Thyroid gland (tissue), 4 donors: Measurements from ENCODE around the gene GFOD1. TPM values are rescaled to one million over a fixed set of nuclear protein-coding genes. Genes with fewer than 3 reads are reported as not detected.

ENCODE experiments used
- DNase-seq, 2 donors: peaks; one replicate each; pipeline ENCODE4 v3.0.0-alpha.2; 2019
- H3K27ac ChIP-seq, 3 donors: fragments of 200-600 bp; sonication (generic); 1 replicate in 2 of 3; 2 replicates in 1 of 3; pipeline ENCODE4 v1.5.1; 2016 to 2019; ENCODE audit warnings: mild to moderate bottlenecking in 1 of 3, moderate library complexity in 1 of 3
- H3K27me3 ChIP-seq: fragments of 200-600 bp; sonication (generic); one replicate; pipeline ENCODE4 v1.5.1; 2019
- H3K36me3 ChIP-seq, 2 donors: fragments of 200-600 bp; sonication (generic); one replicate each; pipeline ENCODE4 v1.5.1; 2016 to 2019
- H3K4me1 ChIP-seq, 2 donors: fragments of 200-600 bp; sonication (generic); one replicate each; pipeline ENCODE4 v1.5.1; 2017 to 2019
- H3K4me3 ChIP-seq, 3 donors: fragments of 200-600 bp; sonication (generic); replicated peaks in 1 of 3; 1 replicate in 2 of 3; 2 replicates in 1 of 3; pipeline ENCODE4 v1.5.1; 2016; ENCODE audit warnings: mild to moderate bottlenecking in 1 of 3
- H3K9me3 ChIP-seq: fragments of 200-600 bp; sonication (generic); one replicate; pipeline ENCODE4 v1.5.1; 2017
- POLR2A ChIP-seq, 2 donors: fragments of 450-650 bp; IDR thresholded peaks; one replicate each; pipeline ENCODE4 v1.6.1; 2017; ENCODE audit warnings: antibody characterized with exemption in 2 of 2, mild to moderate bottlenecking in 2 of 2, moderate library complexity in 1 of 2
- WGBS, 2 donors: methylation state at CpG; one replicate each; pipeline ENCODE4 v1.1.5; 2017; 5-methylcytosine and 5-hydroxymethylcytosine counted together
- intact Hi-C: fragments of 100-400 bp; cut with DNase I; formaldehyde crosslinking; loops from one replicate; pipeline ENCODE4 v1.15.1; 2023
- total RNA-seq, 4 donors: library from RNA; depleted of rRNA; stranded (reverse); fragments of >200 nt; gene quantifications; one replicate each; pipeline ENCODE4 v1.2.3, GENCODE V29; 2016
- TF ChIP-seq, protein P1 (sequence below), 6 experiments: fragments of 200-600 bp in 3 of 6; fragments of 450-650 bp in 3 of 6; sonication (generic) in 3 of 6; IDR thresholded peaks; one replicate each; pipeline ENCODE4 v1.5.1; 2016 to 2019; ENCODE audit warnings: antibody characterized with exemption in 6 of 6, mild to moderate bottlenecking in 2 of 6, inconsistent platforms in 1 of 6, moderate library complexity in 1 of 6

GFOD1 gene
- total RNA-seq, 4 donors from 2014 or later: 4.2 to 18.4 (median 8.5) TPM

GRCh38 chr6:13531956-13532355, 44.6 kb upstream of the GFOD1 start:
- WGBS, 2 donors: 50 to 66% methylated on average over 4 of the region's 4 CpGs
- Histone ChIP-seq H3K36me3 (no peaks in the 10 kb centered on the region), H3K27ac (no peak overlapping the region), H3K4me3 (no peak overlapping the region), H3K27me3 (no peaks in the 10 kb centered on the region), H3K9me3 (no peaks in the 10 kb centered on the region), H3K4me1 (peaks cover 0 to 1% of the 10 kb centered on the region in 2 donors)
- TF ChIP-seq, protein P1, sequence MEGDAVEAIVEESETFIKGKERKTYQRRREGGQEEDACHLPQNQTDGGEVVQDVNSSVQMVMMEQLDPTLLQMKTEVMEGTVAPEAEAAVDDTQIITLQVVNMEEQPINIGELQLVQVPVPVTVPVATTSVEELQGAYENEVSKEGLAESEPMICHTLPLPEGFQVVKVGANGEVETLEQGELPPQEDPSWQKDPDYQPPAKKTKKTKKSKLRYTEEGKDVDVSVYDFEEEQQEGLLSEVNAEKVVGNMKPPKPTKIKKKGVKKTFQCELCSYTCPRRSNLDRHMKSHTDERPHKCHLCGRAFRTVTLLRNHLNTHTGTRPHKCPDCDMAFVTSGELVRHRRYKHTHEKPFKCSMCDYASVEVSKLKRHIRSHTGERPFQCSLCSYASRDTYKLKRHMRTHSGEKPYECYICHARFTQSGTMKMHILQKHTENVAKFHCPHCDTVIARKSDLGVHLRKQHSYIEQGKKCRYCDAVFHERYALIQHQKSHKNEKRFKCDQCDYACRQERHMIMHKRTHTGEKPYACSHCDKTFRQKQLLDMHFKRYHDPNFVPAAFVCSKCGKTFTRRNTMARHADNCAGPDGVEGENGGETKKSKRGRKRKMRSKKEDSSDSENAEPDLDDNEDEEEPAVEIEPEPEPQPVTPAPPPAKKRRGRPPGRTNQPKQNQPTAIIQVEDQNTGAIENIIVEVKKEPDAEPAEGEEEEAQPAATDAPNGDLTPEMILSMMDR (IDR thresholded peaks at IDR 0.05): no peak
- TF ChIP-seq POLR2A (IDR thresholded peaks at IDR 0.05): no peak
- DNase-seq: no peak
- intact Hi-C loops: no loop called here

GRCh38 chr6:13528777-13529343, 41.5 kb upstream of the GFOD1 start:
- TF ChIP-seq, protein P1 (IDR thresholded peaks at IDR 0.05): no peak
- no peak for TF ChIP-seq POLR2A (IDR thresholded peaks at IDR 0.05)
- no peak for DNase-seq
- no peak overlapping the region for H3K4me3 ChIP-seq
- 79 to 88% methylated on average over 7 to 8 of the region's 8 CpGs for WGBS, 2 donors
- H3K27me3 ChIP-seq: no peaks in the 10 kb centered on the region
- no peaks in the 10 kb centered on the region for H3K36me3 ChIP-seq
- H3K4me1 ChIP-seq: peaks cover 0 to 8% of the 10 kb centered on the region in 2 donors
- no peaks in the 10 kb centered on the region for H3K9me3 ChIP-seq
- intact Hi-C loops: no loop called here
- H3K27ac ChIP-seq: no peak overlapping the region

DNA sequence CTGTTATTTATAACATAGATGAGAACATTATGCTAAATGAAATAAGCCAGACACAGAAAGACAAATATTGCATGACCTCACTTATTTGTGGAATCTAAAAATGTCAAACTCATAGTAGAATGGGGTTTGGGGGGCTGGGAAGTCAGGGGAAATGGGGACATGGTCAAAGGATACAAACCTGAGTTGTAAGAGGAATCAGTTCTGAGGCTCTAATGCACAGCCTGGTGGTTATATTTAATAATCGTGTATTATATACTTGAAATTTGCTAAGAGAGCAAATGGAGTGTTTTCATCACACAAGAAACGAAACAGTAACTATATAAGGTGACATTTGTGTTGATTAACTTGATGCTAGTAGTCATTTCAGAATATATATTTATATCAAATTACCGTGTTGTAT, 40.8 kb upstream of the GFOD1 start:
- Histone ChIP-seq H3K4me1 (peaks cover 0 to 8% of the 10 kb centered on the region in 2 donors), H3K36me3 (no peaks in the 10 kb centered on the region), H3K27me3 (no peaks in the 10 kb centered on the region), H3K27ac (no peak overlapping the region), H3K9me3 (no peaks in the 10 kb centered on the region), H3K4me3 (no peak overlapping the region)
- intact Hi-C loops: no loop called here
- 81 to 86% methylated on average over 3 of the region's 3 CpGs for WGBS, 2 donors
- no peak for DNase-seq
- TF ChIP-seq POLR2A (IDR thresholded peaks at IDR 0.05): no peak
- TF ChIP-seq, protein P1 (IDR thresholded peaks at IDR 0.05): no peak

DNA sequence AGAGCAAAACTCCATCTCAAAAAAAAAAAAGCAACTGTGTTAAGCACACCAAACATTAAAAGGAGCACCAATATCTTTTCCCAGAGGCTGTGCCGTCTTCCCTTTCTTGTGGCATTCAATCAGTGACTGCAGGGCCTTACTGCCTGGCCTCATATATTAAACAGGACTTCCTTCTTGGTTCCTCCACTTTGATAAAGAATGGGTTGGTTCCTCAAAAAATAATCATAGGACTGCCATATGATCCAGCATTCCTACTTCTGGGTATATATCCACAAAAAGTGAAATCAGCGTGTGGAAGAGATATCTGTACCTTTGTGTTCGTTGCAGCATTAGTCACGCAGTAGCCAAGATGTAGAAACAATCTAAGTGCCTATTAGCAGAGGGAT, 40.3 kb upstream of the GFOD1 start:
- Histone ChIP-seq H3K27me3 (no peaks in the 10 kb centered on the region), H3K4me1 (peaks cover 0 to 8% of the 10 kb centered on the region in 2 donors), H3K4me3 (no peak overlapping the region), H3K36me3 (no peaks in the 10 kb centered on the region), H3K9me3 (no peaks in the 10 kb centered on the region), H3K27ac (no peak overlapping the region)
- DNase-seq: no peak
- 96% methylated on average over 4 of the region's 4 CpGs for WGBS, 2 donors
- intact Hi-C loops: no loop called here
- TF ChIP-seq, protein P1 (IDR thresholded peaks at IDR 0.05): no peak
- TF ChIP-seq POLR2A (IDR thresholded peaks at IDR 0.05): no peak

DNA sequence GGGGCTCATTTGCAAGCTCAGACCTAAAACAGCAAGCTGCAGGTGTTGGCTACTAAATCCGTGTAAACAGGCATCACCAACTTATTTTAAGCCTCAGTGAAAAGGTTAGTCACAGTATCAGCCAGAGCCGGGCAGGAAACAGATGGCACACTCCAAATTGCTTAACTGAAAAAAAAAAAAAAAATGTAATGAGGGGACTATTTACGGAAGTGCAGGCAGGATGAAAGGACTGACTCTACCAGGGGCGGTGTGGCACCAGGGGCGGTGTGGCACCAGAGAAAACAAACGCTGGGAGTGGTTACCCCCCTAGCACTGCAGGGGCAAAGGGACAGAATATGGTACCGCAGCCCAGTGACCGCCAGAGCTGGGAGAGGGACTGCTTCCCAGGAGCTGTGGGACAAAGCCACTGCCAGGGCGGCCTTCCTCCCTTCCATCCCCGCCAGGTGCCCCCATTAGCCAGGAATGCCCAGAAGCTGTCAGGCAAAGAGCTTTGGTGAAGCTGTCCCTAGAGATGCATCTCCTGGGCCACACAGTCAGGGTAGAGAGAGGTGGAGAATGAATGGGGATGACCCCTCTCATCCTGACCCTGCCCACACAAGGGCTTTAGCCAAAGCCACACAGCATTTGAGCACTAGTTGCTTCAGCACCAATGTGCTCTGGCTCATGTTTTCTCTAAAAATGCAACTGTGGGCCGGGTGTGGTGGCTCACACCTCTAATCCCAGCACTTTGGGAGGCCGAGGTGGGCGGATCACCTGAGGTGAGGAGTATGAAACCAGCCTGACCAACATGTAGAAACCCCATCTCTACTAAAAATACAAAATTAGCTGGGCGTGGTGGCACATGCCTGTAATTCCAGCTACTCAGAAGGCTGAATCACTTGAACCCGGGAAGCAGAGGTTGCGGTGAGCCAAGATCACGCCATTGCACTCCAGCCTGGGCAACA, 39.6 kb upstream of the GFOD1 start:
- intact Hi-C loops: no loop called here

More for the DNA sequence above, 39.6 kb upstream of the GFOD1 start:
- H3K36me3 ChIP-seq: no peaks in the 10 kb centered on the region
- 75 to 84% methylated on average over 17 of the region's 17 CpGs for WGBS, 2 donors
- H3K27ac ChIP-seq: peak overlapping the region; percentile 23 to 71 (median 24)
- H3K9me3 ChIP-seq: no peaks in the 10 kb centered on the region
- H3K4me1 ChIP-seq: peaks cover 0 to 8% of the 10 kb centered on the region in 2 donors
- TF ChIP-seq, protein P1 (IDR thresholded peaks at IDR 0.05): no peak
- TF ChIP-seq POLR2A (IDR thresholded peaks at IDR 0.05): no peak
- H3K27me3 ChIP-seq: no peaks in the 10 kb centered on the region
- DNase-seq: peak; percentile 4 to 14
- H3K4me3 ChIP-seq: no peak overlapping the region
